Measurements from ENCODE around the gene ABCC1.

ABCC1 gene

GRCh38 chr16:16112450-16113053 is 163.1 kb downstream of the ABCC1 start:
- no peak for DNase-seq (ENCODE audit: low read depth)
- no peak for TF ChIP-seq CTCF (IDR thresholded peaks at IDR 0.05; ENCODE audit: low read length, missing control alignments)
- no peak overlapping the region for H3K4me3 ChIP-seq (replicated peaks; ENCODE audit: low read depth, low read length)

GRCh38 chr16:16113076-16113475 is 163.7 kb downstream of the ABCC1 start:
- DNase-seq (ENCODE audit: low read depth): no peak
- H3K4me3 ChIP-seq (replicated peaks; ENCODE audit: low read depth, low read length): no peak overlapping the region

GRCh38 chr16:16116841-16117240 is 167.4 kb downstream of the ABCC1 start:
- no peak for TF ChIP-seq CTCF (IDR thresholded peaks at IDR 0.05; ENCODE audit: low read length, missing control alignments)
- no peak for DNase-seq (ENCODE audit: low read depth)
- no peak overlapping the region for H3K4me3 ChIP-seq (replicated peaks; ENCODE audit: low read depth, low read length)

More at GRCh38 chr16:16113076-16113475, 163.7 kb downstream of the ABCC1 start:
- TF ChIP-seq CTCF (IDR thresholded peaks at IDR 0.05; ENCODE audit: low read length, missing control alignments): no peak

- TF ChIP-seq CTCF (IDR thresholded peaks at IDR 0.05; ENCODE audit: low read length, missing control alignments): no peak
- DNase-seq (ENCODE audit: low read depth): no peak
- H3K4me3 ChIP-seq (replicated peaks; ENCODE audit: low read depth, low read length): no peak overlapping the region
These were observed 168.9 kb downstream of the ABCC1 start for GRCh38 chr16:16118337-16118736.

GRCh38 chr16:16120044-16120381 is 170.6 kb downstream of the ABCC1 start:
- no peak overlapping the region for H3K4me3 ChIP-seq (replicated peaks; ENCODE audit: low read depth, low read length)
- DNase-seq (ENCODE audit: low read depth): no peak
- no peak for TF ChIP-seq CTCF (IDR thresholded peaks at IDR 0.05; ENCODE audit: low read length, missing control alignments)

- no peak overlapping the region for H3K4me3 ChIP-seq (replicated peaks; ENCODE audit: low read depth, low read length)
- no peak for TF ChIP-seq CTCF (IDR thresholded peaks at IDR 0.05; ENCODE audit: low read length, missing control alignments)
- peak; percentile 48 for DNase-seq (ENCODE audit: low read depth)
These were observed 171.2 kb downstream of the ABCC1 start for GRCh38 chr16:16120382-16121184.
